Measurements from ENCODE around the gene KCNK7. TPM values are rescaled to one million over a fixed set of nuclear protein-coding genes. Genes with fewer than 3 reads are reported as not detected.

KCNK7 gene
- total RNA-seq, 3 donors from 2014 or later (not counting 1 experiment from before 2014, with no cell fraction given), result 6.3 to 11.2 (median 7.1) TPM

DNA sequence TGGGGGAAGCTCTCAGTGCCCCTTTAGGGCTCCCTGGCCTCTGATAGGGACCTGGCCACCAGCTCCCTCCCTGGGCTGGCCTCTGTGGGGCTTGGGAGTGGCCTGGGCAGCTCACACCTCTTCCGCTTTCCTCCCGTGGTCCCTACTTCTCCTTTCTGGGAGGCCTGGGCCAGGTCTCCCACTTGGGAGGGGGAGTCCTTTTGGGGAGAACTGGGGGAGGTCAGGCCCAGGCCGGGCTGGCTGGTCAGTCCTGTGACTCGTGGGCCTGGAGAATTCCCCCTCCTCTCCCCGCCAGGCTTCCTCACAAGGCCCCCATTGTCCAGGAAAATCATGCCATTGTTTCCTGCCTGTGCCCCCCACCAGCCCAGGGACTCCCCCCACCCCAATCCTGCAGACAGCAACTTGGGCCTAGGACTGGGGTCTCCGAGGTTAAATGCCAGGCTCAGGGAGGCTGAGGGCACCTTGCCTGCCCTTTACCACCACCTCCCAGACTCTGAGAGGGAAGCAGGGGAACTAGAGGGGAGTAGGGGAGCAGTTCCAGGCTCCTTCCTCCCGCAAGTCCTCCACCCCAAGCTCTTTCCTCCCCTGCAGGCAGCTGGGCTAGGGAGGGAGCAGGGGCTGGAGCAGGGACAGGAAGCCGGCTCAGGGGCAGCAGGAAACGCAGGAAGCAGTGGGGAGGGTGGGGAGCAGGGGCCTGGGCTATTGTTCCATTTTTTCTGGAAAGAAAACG, 15.6 kb upstream of the KCNK7 start:
- peaks cover 23% of the 10 kb centered on the region for H3K36me3 ChIP-seq (ENCODE audit: control insufficient read depth, insufficient read depth, low read length)
- Mint-ChIP-seq H3K27ac (peak overlapping the region; percentile 96 to 97), H3K4me3 (peak overlapping the region; percentile 13), H3K4me1 (peaks cover 35 to 51% of the 10 kb centered on the region in 2 donors), H3K9me3 (no peaks in the 10 kb centered on the region), H3K27me3 (ENCODE audit: low read depth in 2 of 2) (no peaks in the 10 kb centered on the region), H3K36me3 (no peaks in the 10 kb centered on the region)
- intact Hi-C loops (cut with micrococcal nuclease), result loop anchor here (5.0 kb wide), 1 partner anchor 391 kb away; the partner anchor contains the start of genes BANF1 and EIF1AD
- TF ChIP-seq, protein P1, sequence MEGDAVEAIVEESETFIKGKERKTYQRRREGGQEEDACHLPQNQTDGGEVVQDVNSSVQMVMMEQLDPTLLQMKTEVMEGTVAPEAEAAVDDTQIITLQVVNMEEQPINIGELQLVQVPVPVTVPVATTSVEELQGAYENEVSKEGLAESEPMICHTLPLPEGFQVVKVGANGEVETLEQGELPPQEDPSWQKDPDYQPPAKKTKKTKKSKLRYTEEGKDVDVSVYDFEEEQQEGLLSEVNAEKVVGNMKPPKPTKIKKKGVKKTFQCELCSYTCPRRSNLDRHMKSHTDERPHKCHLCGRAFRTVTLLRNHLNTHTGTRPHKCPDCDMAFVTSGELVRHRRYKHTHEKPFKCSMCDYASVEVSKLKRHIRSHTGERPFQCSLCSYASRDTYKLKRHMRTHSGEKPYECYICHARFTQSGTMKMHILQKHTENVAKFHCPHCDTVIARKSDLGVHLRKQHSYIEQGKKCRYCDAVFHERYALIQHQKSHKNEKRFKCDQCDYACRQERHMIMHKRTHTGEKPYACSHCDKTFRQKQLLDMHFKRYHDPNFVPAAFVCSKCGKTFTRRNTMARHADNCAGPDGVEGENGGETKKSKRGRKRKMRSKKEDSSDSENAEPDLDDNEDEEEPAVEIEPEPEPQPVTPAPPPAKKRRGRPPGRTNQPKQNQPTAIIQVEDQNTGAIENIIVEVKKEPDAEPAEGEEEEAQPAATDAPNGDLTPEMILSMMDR (IDR thresholded peaks at IDR 0.05), result no peak
- ATAC-seq, result no peak
- WGBS (ENCODE audit: insufficient coverage), result 38% methylated on average over 9 of the region's 10 CpGs
- H3K27me3 ChIP-seq (ENCODE audit: control insufficient read depth, insufficient read depth, low read length), result no peaks in the 10 kb centered on the region
- H3K4me1 ChIP-seq (ENCODE audit: control insufficient read depth, insufficient read depth, low read length), result peaks cover 51% of the 10 kb centered on the region
- H3K9me3 ChIP-seq (ENCODE audit: control insufficient read depth, insufficient read depth, low read length), result no peaks in the 10 kb centered on the region
- no peak overlapping the region for H3K4me3 ChIP-seq (ENCODE audit: low read length)
- H3K27ac ChIP-seq (ENCODE audit: low read length), result peak overlapping the region; percentile 22
- DNase-seq, result no peak

DNA sequence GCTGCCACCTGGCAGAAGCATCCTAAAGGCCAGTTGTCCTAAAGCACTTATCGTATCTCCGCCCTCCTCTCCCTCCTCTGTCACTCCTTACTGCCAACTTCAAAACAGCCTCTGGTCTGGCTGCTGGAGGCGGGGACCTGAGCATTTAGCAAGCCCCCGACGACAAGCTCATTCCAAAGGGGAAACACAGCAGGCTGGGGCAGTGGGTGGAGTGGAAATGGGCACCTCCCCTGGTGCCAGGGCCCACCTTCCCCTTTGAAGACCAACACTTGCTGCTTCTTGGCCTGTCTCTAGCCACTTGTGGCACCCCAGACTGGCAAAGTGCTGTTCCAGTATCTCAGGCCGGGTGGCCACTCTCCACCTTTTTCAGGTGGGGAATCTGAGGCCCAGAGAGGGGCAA, 14.8 kb upstream of the KCNK7 start:
- intact Hi-C loops (cut with micrococcal nuclease), result loop anchor here (5.0 kb wide), 1 partner anchor 392 kb away; the partner anchor contains the start of genes BANF1 and EIF1AD
- no peaks in the 10 kb centered on the region for H3K36me3 Mint-ChIP-seq

DNA sequence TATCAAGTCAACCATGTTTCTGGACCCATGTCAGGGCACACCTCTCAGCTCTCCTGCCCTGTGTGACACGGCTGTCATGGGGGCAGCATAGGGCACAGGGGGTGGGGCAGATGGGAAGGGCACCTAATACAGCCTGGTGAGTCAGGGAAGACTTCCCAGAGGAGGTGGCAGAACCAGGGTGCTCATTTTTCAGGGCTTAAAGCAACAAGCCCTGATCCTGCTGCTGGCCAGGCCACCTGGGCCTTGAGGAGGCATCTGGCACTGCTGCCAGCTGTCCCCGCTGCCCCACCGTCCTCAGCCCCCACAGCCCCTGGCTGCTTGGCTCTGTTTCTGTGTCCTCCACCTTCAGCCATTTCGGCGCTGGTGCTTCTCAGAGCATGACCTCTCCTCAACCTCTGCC, 14.1 kb upstream of the KCNK7 start:
- Mint-ChIP-seq H3K9me3 (no peaks in the 10 kb centered on the region), H3K4me3 (no peak overlapping the region), H3K4me1 (peaks cover 27 to 50% of the 10 kb centered on the region in 2 donors), H3K27ac (peak overlapping the region; percentile 78 to 97), H3K27me3 (ENCODE audit: low read depth in 2 of 2) (no peaks in the 10 kb centered on the region), H3K36me3 (no peaks in the 10 kb centered on the region)
- intact Hi-C loops (cut with micrococcal nuclease), result loop anchor here (5.0 kb wide), 1 partner anchor 393 kb away; the partner anchor contains the start of genes BANF1 and EIF1AD
- Histone ChIP-seq H3K9me3 (ENCODE audit: control insufficient read depth, insufficient read depth, low read length) (no peaks in the 10 kb centered on the region), H3K4me1 (ENCODE audit: control insufficient read depth, insufficient read depth, low read length) (peaks cover 46% of the 10 kb centered on the region), H3K27ac (ENCODE audit: low read length) (no peak overlapping the region), H3K4me3 (ENCODE audit: low read length) (no peak overlapping the region), H3K36me3 (ENCODE audit: control insufficient read depth, insufficient read depth, low read length) (peaks cover 38% of the 10 kb centered on the region), H3K27me3 (ENCODE audit: control insufficient read depth, insufficient read depth, low read length) (no peaks in the 10 kb centered on the region)
- ATAC-seq (no peak), DNase-seq (no peak)
- TF ChIP-seq, protein P1 (IDR thresholded peaks at IDR 0.05), result no peak
- WGBS (ENCODE audit: insufficient coverage), result 87% methylated on average over 5 of the region's 5 CpGs

More for the DNA sequence above, 14.8 kb upstream of the KCNK7 start:
- Mint-ChIP-seq H3K27me3 (ENCODE audit: low read depth in 2 of 2) (no peaks in the 10 kb centered on the region), H3K4me1 (peaks cover 34 to 50% of the 10 kb centered on the region in 2 donors), H3K9me3 (no peaks in the 10 kb centered on the region), H3K4me3 (no peak overlapping the region), H3K27ac (peak overlapping the region; percentile 78 to 97)
- Histone ChIP-seq H3K27me3 (ENCODE audit: control insufficient read depth, insufficient read depth, low read length) (no peaks in the 10 kb centered on the region), H3K27ac (ENCODE audit: low read length) (peak overlapping the region; percentile 11), H3K9me3 (ENCODE audit: control insufficient read depth, insufficient read depth, low read length) (no peaks in the 10 kb centered on the region), H3K4me3 (ENCODE audit: low read length) (no peak overlapping the region), H3K4me1 (ENCODE audit: control insufficient read depth, insufficient read depth, low read length) (peaks cover 50% of the 10 kb centered on the region), H3K36me3 (ENCODE audit: control insufficient read depth, insufficient read depth, low read length) (peaks cover 31% of the 10 kb centered on the region)
- WGBS (ENCODE audit: insufficient coverage), result 70% methylated on average over 6 of the region's 6 CpGs
- DNase-seq (no peak), ATAC-seq (no peak)
- TF ChIP-seq, protein P1 (IDR thresholded peaks at IDR 0.05), result no peak
